Hepatocyte (in vitro differentiated cells): Measurements from ENCODE around the gene TSSK3. TPM values are rescaled to one million over a fixed set of nuclear protein-coding genes. Genes with fewer than 3 reads are reported as not detected.
A peak's percentile ranks its signal among the peaks of the same experiment; 100 is the strongest.

ENCODE experiments used
- DNase-seq: peaks from one replicate; pipeline ENCODE4 v3.0.0-alpha.2; 2016; ENCODE audit warnings: low spot score
- H2AFZ ChIP-seq: fragments of 200-600 bp; sonication (generic); 2 replicates; pipeline ENCODE4 v1.6.0; 2016; ENCODE audit warnings: antibody characterized with exemption, mild to moderate bottlenecking
- H3K27ac ChIP-seq: fragments of 200-600 bp; sonication (generic); 2 replicates; pipeline ENCODE4 v1.5.1; 2016; ENCODE audit warnings: mild to moderate bottlenecking
- H3K27me3 ChIP-seq: fragments of 200-600 bp; sonication (generic); 2 replicates; pipeline ENCODE4 v1.6.1; 2016
- H3K36me3 ChIP-seq: fragments of 200-600 bp; sonication (generic); replicated peaks from 2 replicates; pipeline ENCODE4 v1.5.1; 2016; ENCODE audit warnings: low read depth; ENCODE audit not compliant: insufficient read depth
- H3K4me1 ChIP-seq: fragments of 200-600 bp; sonication (generic); 2 replicates; pipeline ENCODE4 v1.5.1; 2016; ENCODE audit warnings: mild to moderate bottlenecking, moderate library complexity; ENCODE audit not compliant: insufficient read depth
- H3K4me2 ChIP-seq: fragments of 200-600 bp; sonication (generic); 2 replicates; pipeline ENCODE4 v1.6.0; 2016
- H3K4me3 ChIP-seq: fragments of 200-600 bp; sonication (generic); 2 replicates; pipeline ENCODE4 v1.5.1; 2016; ENCODE audit warnings: mild to moderate bottlenecking
- H3K79me2 ChIP-seq: fragments of 200-600 bp; sonication (generic); 2 replicates; pipeline ENCODE4 v1.6.0; 2017; ENCODE audit warnings: mild to moderate bottlenecking
- H3K9me2 ChIP-seq: fragments of 200-600 bp; sonication (generic); replicated peaks from 2 replicates; pipeline ENCODE4 v1.6.0; 2017; ENCODE audit warnings: mild to moderate bottlenecking; ENCODE audit not compliant: insufficient read depth
- H3K9me3 ChIP-seq: fragments of 200-600 bp; sonication (generic); 2 replicates; pipeline ENCODE4 v1.5.1; 2016; ENCODE audit warnings: low read depth, mild to moderate bottlenecking
- H4K20me1 ChIP-seq: fragments of 200-600 bp; sonication (generic); 2 replicates; pipeline ENCODE4 v1.6.0; 2016; ENCODE audit warnings: mild to moderate bottlenecking; ENCODE audit not compliant: insufficient read depth, poor library complexity, severe bottlenecking
- CTCF ChIP-seq: fragments of 200-600 bp; sonication (generic); IDR thresholded peaks from 2 replicates; pipeline ENCODE4 v1.5.1; 2016; ENCODE audit warnings: antibody characterized with exemption, mild to moderate bottlenecking; ENCODE audit not compliant: poor library complexity
- EZH2 ChIP-seq: fragments of 200-600 bp; sonication (generic); IDR thresholded peaks from 2 replicates; pipeline ENCODE4 v1.6.1; 2016; ENCODE audit warnings: antibody characterized with exemption, mild to moderate bottlenecking, borderline replicate concordance
- EZH2phosphoT487 ChIP-seq: fragments of 200-600 bp; sonication (generic); IDR thresholded peaks from one replicate; pipeline ENCODE4 v1.6.1; 2018; ENCODE audit warnings: antibody characterized with exemption, mild to moderate bottlenecking, low read depth, moderate library complexity; ENCODE audit not compliant: unreplicated experiment, severe bottlenecking
- WGBS: methylation state at CpG from one replicate; pipeline ENCODE4 v1.1.6; 2016; ENCODE audit warnings: low lambda C conversion rate; ENCODE audit errors: missing lambda C conversion rate; 5-methylcytosine and 5-hydroxymethylcytosine counted together
- polyA plus RNA-seq: library from polyadenylated mRNA; unstranded; fragments of >200 nt; fragmentation: Nextera tagmentation; extraction: Ambion mirVana; gene quantifications from 2 replicates; pipeline ENCODE4 v1.2.1, GENCODE V29; 2016
- total RNA-seq: library from RNA; depleted of rRNA; stranded (reverse); fragments of >200 nt; gene quantifications from 2 replicates; pipeline ENCODE4 v1.2.3, GENCODE V29; 2014

The TSSK3 gene
- total and polyA plus RNA-seq, 2 experiments from 2014 or later: 1.4 TPM

DNA sequence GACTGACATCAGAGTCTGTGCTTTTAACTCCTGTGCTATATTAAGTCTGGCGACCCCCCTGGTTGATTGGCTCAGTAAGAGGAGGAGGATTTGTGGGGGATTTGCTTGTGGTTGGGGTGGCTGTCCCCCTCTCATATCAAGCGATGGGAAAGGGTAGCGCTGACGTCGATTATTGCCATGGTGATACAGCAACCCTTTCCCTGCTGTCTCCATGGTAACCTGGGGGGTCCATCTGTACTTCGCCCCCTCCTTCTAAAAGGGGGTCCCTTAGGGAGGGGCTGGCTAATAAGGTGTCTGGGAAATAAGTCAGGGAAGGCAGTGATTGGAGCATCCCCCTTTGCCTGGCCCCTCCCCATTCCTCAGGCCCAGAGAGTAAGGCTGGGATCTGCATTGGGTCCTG is 4.7 kb upstream of the TSSK3 start:
- Histone ChIP-seq H3K79me2 (peaks cover 5% of the 10 kb centered on the region), H2AFZ (no peak overlapping the region), H3K9me2 (no peaks in the 10 kb centered on the region), H4K20me1 (no peaks in the 10 kb centered on the region), H3K9me3 (no peaks in the 10 kb centered on the region), H3K36me3 (no peaks in the 10 kb centered on the region), H3K27me3 (no peaks in the 10 kb centered on the region), H3K4me3 (no peak overlapping the region), H3K4me1 (peaks cover 23% of the 10 kb centered on the region), H3K27ac (no peak overlapping the region), H3K4me2 (no peak overlapping the region)
- DNase-seq: no peak
- TF ChIP-seq CTCF (no peak), EZH2 (no peak), EZH2phosphoT487 (no peak)
- WGBS: 81% methylated on average over 6 of the region's 6 CpGs

GRCh38 chr1:32358435-32358834 is 3.9 kb upstream of the TSSK3 start:
- H3K4me1 ChIP-seq: peaks cover 18% of the 10 kb centered on the region
- H3K27ac ChIP-seq: peak overlapping the region; percentile 70
- H3K79me2 ChIP-seq: no peaks in the 10 kb centered on the region
- no peaks in the 10 kb centered on the region for H4K20me1 ChIP-seq
- 71% methylated on average over 3 of the region's 3 CpGs for WGBS
- no peaks in the 10 kb centered on the region for H3K9me2 ChIP-seq
- H3K4me3 ChIP-seq: no peak overlapping the region
- peak overlapping the region; percentile 46 for H3K4me2 ChIP-seq
- no peak for TF ChIP-seq EZH2
- H3K36me3 ChIP-seq: no peaks in the 10 kb centered on the region
- DNase-seq: no peak
- no peaks in the 10 kb centered on the region for H3K27me3 ChIP-seq
- no peaks in the 10 kb centered on the region for H3K9me3 ChIP-seq
- H2AFZ ChIP-seq: no peak overlapping the region

DNA sequence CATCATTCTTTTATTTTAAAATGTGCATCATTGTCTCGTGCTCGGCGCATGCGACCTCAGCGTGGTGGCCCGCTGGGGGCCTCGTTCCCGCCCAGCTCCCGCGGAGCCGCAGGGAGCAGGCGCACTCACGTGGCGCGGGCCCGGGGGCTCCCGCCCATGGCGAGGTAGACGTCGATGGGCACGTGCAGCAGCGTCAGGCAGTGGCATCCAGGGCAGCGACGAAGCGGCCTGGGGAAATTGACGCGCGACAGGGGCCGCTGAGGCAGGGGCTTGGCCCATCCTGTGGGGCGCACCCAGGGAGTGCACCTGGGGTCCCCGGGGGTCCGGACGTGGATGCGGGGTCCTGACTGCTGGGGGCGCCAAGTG is 1.0 kb upstream of the TSSK3 start:
- no peaks in the 10 kb centered on the region for H4K20me1 ChIP-seq
- no peaks in the 10 kb centered on the region for H3K36me3 ChIP-seq
- no peak for DNase-seq
- no peaks in the 10 kb centered on the region for H3K79me2 ChIP-seq
- H3K27ac ChIP-seq: no peak overlapping the region
- 79% methylated on average over 29 of the region's 35 CpGs for WGBS
- H3K9me3 ChIP-seq: no peaks in the 10 kb centered on the region
- H3K4me3 ChIP-seq: peak overlapping the region; percentile 67
- no peaks in the 10 kb centered on the region for H3K27me3 ChIP-seq
- peak overlapping the region; percentile 100 for H3K4me2 ChIP-seq
- H3K9me2 ChIP-seq: no peaks in the 10 kb centered on the region
- H2AFZ ChIP-seq: no peak overlapping the region
- TF ChIP-seq EZH2phosphoT487: no peak
- TF ChIP-seq EZH2: no peak
- no peak for TF ChIP-seq CTCF
- H3K4me1 ChIP-seq: peaks cover 9% of the 10 kb centered on the region

DNA sequence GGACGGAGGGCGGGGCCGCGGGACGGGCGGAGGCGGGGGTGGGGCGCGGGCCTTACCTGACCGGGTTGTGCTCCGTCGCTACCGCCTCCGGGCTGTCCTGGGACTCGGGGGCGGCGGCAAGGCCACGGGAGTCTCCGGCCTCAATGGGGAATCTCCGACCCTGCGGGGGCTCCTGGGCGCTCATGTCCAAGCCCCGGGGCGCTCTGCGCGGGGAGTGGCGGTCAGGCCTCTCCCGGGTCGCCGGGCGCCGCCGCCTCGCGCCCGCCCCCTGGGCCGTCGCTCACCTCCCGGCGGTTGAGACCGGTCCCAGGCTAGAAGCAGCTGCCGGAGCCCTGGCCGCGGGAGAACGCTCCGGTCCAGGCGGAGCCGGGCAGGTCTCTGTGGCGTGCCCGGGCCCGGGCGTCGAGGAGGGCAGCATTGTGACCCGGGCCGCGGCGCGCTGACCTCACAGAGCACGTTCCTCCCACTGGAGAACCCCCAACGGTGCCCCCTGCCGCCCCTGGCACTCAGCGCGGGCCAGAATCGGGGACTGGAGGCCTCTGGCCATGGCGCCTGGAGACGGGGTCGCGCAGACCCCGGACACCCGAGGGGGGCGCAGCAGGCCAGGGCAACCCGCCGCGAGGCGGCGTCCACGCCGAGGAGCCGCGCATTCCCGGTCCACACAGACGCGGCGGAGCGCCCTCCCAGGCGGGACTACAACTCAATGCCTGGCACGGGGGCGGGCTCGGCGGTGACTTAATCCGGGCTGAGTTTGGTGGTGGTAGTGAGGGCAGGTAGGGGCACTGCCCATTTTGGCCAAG is 465 bp upstream of the TSSK3 start:
- Histone ChIP-seq H2AFZ (peak overlapping the region; percentile 60), H3K27ac (peak overlapping the region; percentile 60)

More for the DNA sequence above, 465 bp upstream of the TSSK3 start:
- peak; percentile 73 for DNase-seq
- H4K20me1 ChIP-seq: no peaks in the 10 kb centered on the region
- peak overlapping the region; percentile 67 for H3K4me3 ChIP-seq
- no peaks in the 10 kb centered on the region for H3K9me3 ChIP-seq
- peak overlapping the region; percentile 100 for H3K4me2 ChIP-seq
- WGBS: 5% methylated on average over 53 of the region's 91 CpGs
- H3K36me3 ChIP-seq: no peaks in the 10 kb centered on the region
- no peaks in the 10 kb centered on the region for H3K79me2 ChIP-seq
- peaks cover 9% of the 10 kb centered on the region for H3K4me1 ChIP-seq
- H3K9me2 ChIP-seq: no peaks in the 10 kb centered on the region
- no peak for TF ChIP-seq EZH2phosphoT487
- peak; percentile 51 for TF ChIP-seq CTCF
- no peak for TF ChIP-seq EZH2
- no peaks in the 10 kb centered on the region for H3K27me3 ChIP-seq
